ENCODE data around the gene RASL11B.

Gene RASL11B

GRCh38 chr4:52883707-52884669, 21.9 kb downstream of the RASL11B start:
- Mint-ChIP-seq H3K27ac (ENCODE audit: low read depth) (no peak overlapping the region), H3K27me3 (no peaks in the 10 kb centered on the region), H3K4me3 (no peak overlapping the region), H3K36me3 (ENCODE audit: insufficient read depth) (peaks cover 8% of the 10 kb centered on the region), H3K4me1 (no peaks in the 10 kb centered on the region), H3K9me3 (no peaks in the 10 kb centered on the region)
- no peak for DNase-seq (ENCODE audit: low spot score in 2 of 2)
- no peak for ATAC-seq (replicated peaks; ENCODE audit: extremely low read depth, poor library complexity, severe bottlenecking)

GRCh38 chr4:52884994-52885393, 22.9 kb downstream of the RASL11B start:
- H3K36me3 Mint-ChIP-seq (ENCODE audit: insufficient read depth), result peaks cover 8% of the 10 kb centered on the region
- DNase-seq (ENCODE audit: low spot score in 2 of 2) (no peak), ATAC-seq (replicated peaks; ENCODE audit: extremely low read depth, poor library complexity, severe bottlenecking) (no peak)
- no peaks in the 10 kb centered on the region for H3K4me1 Mint-ChIP-seq
- no peaks in the 10 kb centered on the region for H3K27me3 Mint-ChIP-seq
- H3K27ac Mint-ChIP-seq (ENCODE audit: low read depth), result no peak overlapping the region
- H3K4me3 Mint-ChIP-seq, result no peak overlapping the region
- H3K9me3 Mint-ChIP-seq, result no peaks in the 10 kb centered on the region

- no peaks in the 10 kb centered on the region for H3K4me1 Mint-ChIP-seq
Measured at GRCh38 chr4:52889354-52889753, 27.2 kb downstream of the RASL11B start.

GRCh38 chr4:52889778-52890520, 27.8 kb downstream of the RASL11B start:
- no peak overlapping the region for H3K27ac Mint-ChIP-seq (ENCODE audit: low read depth)
- H3K4me1 Mint-ChIP-seq, result no peaks in the 10 kb centered on the region
- no peak for DNase-seq (ENCODE audit: low spot score in 2 of 2)
- no peaks in the 10 kb centered on the region for H3K9me3 Mint-ChIP-seq
- peaks cover 8% of the 10 kb centered on the region for H3K36me3 Mint-ChIP-seq (ENCODE audit: insufficient read depth)
- H3K27me3 Mint-ChIP-seq, result no peaks in the 10 kb centered on the region
- H3K4me3 Mint-ChIP-seq, result no peak overlapping the region
- no peak for ATAC-seq (replicated peaks; ENCODE audit: extremely low read depth, poor library complexity, severe bottlenecking)

More at GRCh38 chr4:52889354-52889753, 27.2 kb downstream of the RASL11B start:
- Mint-ChIP-seq H3K36me3 (ENCODE audit: insufficient read depth) (peaks cover 8% of the 10 kb centered on the region), H3K27ac (ENCODE audit: low read depth) (no peak overlapping the region), H3K27me3 (no peaks in the 10 kb centered on the region), H3K4me3 (no peak overlapping the region), H3K9me3 (no peaks in the 10 kb centered on the region)
- ATAC-seq (replicated peaks; ENCODE audit: extremely low read depth, poor library complexity, severe bottlenecking) (no peak), DNase-seq (ENCODE audit: low spot score in 2 of 2) (no peak)

GRCh38 chr4:52890521-52890791, 28.3 kb downstream of the RASL11B start:
- ATAC-seq (replicated peaks; ENCODE audit: extremely low read depth, poor library complexity, severe bottlenecking) (no peak), DNase-seq (ENCODE audit: low spot score in 2 of 2) (no peak)
- Mint-ChIP-seq H3K27ac (ENCODE audit: low read depth) (no peak overlapping the region), H3K27me3 (no peaks in the 10 kb centered on the region), H3K4me3 (no peak overlapping the region), H3K9me3 (no peaks in the 10 kb centered on the region), H3K36me3 (ENCODE audit: insufficient read depth) (peaks cover 5% of the 10 kb centered on the region), H3K4me1 (no peaks in the 10 kb centered on the region)

GRCh38 chr4:52891743-52892142, 29.6 kb downstream of the RASL11B start:
- Mint-ChIP-seq H3K4me1 (no peaks in the 10 kb centered on the region), H3K27me3 (no peaks in the 10 kb centered on the region), H3K9me3 (no peaks in the 10 kb centered on the region), H3K27ac (ENCODE audit: low read depth) (no peak overlapping the region), H3K4me3 (no peak overlapping the region), H3K36me3 (ENCODE audit: insufficient read depth) (peaks cover 5% of the 10 kb centered on the region)
- no peak for DNase-seq (ENCODE audit: low spot score in 2 of 2)
- ATAC-seq (replicated peaks; ENCODE audit: extremely low read depth, poor library complexity, severe bottlenecking), result no peak

- DNase-seq (ENCODE audit: low spot score in 2 of 2) (no peak), ATAC-seq (replicated peaks; ENCODE audit: extremely low read depth, poor library complexity, severe bottlenecking) (no peak)
- no peaks in the 10 kb centered on the region for H3K27me3 Mint-ChIP-seq
- H3K36me3 Mint-ChIP-seq (ENCODE audit: insufficient read depth), result peaks cover 5% of the 10 kb centered on the region
- H3K4me3 Mint-ChIP-seq, result no peak overlapping the region
- H3K9me3 Mint-ChIP-seq, result peaks cover 3% of the 10 kb centered on the region
- H3K4me1 Mint-ChIP-seq, result no peaks in the 10 kb centered on the region
- H3K27ac Mint-ChIP-seq (ENCODE audit: low read depth), result no peak overlapping the region
Measured at GRCh38 chr4:52892880-52893279, 30.8 kb downstream of the RASL11B start.

- Mint-ChIP-seq H3K27me3 (no peaks in the 10 kb centered on the region), H3K27ac (ENCODE audit: low read depth) (no peak overlapping the region), H3K4me3 (no peak overlapping the region), H3K4me1 (no peaks in the 10 kb centered on the region), H3K9me3 (peaks cover 6% of the 10 kb centered on the region), H3K36me3 (ENCODE audit: insufficient read depth) (no peaks in the 10 kb centered on the region)
- no peak for DNase-seq (ENCODE audit: low spot score in 2 of 2)
- ATAC-seq (replicated peaks; ENCODE audit: extremely low read depth, poor library complexity, severe bottlenecking), result no peak
Measured at GRCh38 chr4:52894443-52894842, 32.3 kb downstream of the RASL11B start.

GRCh38 chr4:52903273-52903672, 41.2 kb downstream of the RASL11B start:
- no peaks in the 10 kb centered on the region for H3K9me3 Mint-ChIP-seq
- no peak overlapping the region for H3K27ac Mint-ChIP-seq (ENCODE audit: low read depth)
- ATAC-seq (replicated peaks; ENCODE audit: extremely low read depth, poor library complexity, severe bottlenecking) (no peak), DNase-seq (ENCODE audit: low spot score in 2 of 2) (no peak)
- H3K4me1 Mint-ChIP-seq, result no peaks in the 10 kb centered on the region
- H3K4me3 Mint-ChIP-seq, result no peak overlapping the region
- no peaks in the 10 kb centered on the region for H3K27me3 Mint-ChIP-seq
- H3K36me3 Mint-ChIP-seq (ENCODE audit: insufficient read depth), result peaks cover 3% of the 10 kb centered on the region

GRCh38 chr4:52904421-52904820, 42.3 kb downstream of the RASL11B start:
- H3K4me1 Mint-ChIP-seq, result no peaks in the 10 kb centered on the region
- no peaks in the 10 kb centered on the region for H3K9me3 Mint-ChIP-seq
- H3K4me3 Mint-ChIP-seq, result no peak overlapping the region
- no peaks in the 10 kb centered on the region for H3K27me3 Mint-ChIP-seq
- ATAC-seq (replicated peaks; ENCODE audit: extremely low read depth, poor library complexity, severe bottlenecking) (no peak), DNase-seq (ENCODE audit: low spot score in 2 of 2) (no peak)
- peaks cover 3% of the 10 kb centered on the region for H3K36me3 Mint-ChIP-seq (ENCODE audit: insufficient read depth)
- no peak overlapping the region for H3K27ac Mint-ChIP-seq (ENCODE audit: low read depth)

GRCh38 chr4:52907510-52907909, 45.4 kb downstream of the RASL11B start:
- H3K36me3 Mint-ChIP-seq (ENCODE audit: insufficient read depth), result peaks cover 3% of the 10 kb centered on the region

GRCh38 chr4:52910115-52910514, 48.0 kb downstream of the RASL11B start:
- DNase-seq (ENCODE audit: low spot score in 2 of 2), result no peak
- Mint-ChIP-seq H3K4me3 (no peak overlapping the region), H3K4me1 (peaks cover 5% of the 10 kb centered on the region), H3K36me3 (ENCODE audit: insufficient read depth) (no peaks in the 10 kb centered on the region), H3K27ac (ENCODE audit: low read depth) (no peak overlapping the region), H3K27me3 (no peaks in the 10 kb centered on the region), H3K9me3 (no peaks in the 10 kb centered on the region)
- no peak for ATAC-seq (replicated peaks; ENCODE audit: extremely low read depth, poor library complexity, severe bottlenecking)

More at GRCh38 chr4:52907510-52907909, 45.4 kb downstream of the RASL11B start:
- ATAC-seq (replicated peaks; ENCODE audit: extremely low read depth, poor library complexity, severe bottlenecking), result no peak
- Mint-ChIP-seq H3K4me3 (no peak overlapping the region), H3K4me1 (peaks cover 5% of the 10 kb centered on the region), H3K27me3 (no peaks in the 10 kb centered on the region), H3K9me3 (no peaks in the 10 kb centered on the region), H3K27ac (ENCODE audit: low read depth) (no peak overlapping the region)
- no peak for DNase-seq (ENCODE audit: low spot score in 2 of 2)

Data from central memory CD8-positive, alpha-beta T cell (primary cell).